ENCODE data around the gene COPB1. TPM values are rescaled to one million over a fixed set of nuclear protein-coding genes. Genes with fewer than 3 reads are reported as not detected.

COPB1 gene
- total RNA-seq, 1 experiment from 2014 or later, result 94.6 TPM

- TF ChIP-seq CTCF (conservative IDR thresholded peaks at IDR 0.05; ENCODE audit: low read depth, low read length), result no peak
- no TSS peak for BruUV-seq (replicated peaks)
These were observed 77.4 kb downstream of the COPB1 start for GRCh38 chr11:14422052-14422813.

GRCh38 chr11:14420223-14420622 is 79.4 kb downstream of the COPB1 start:
- ChIA-PET POLR2A (ENCODE audit: low non-redundant PET) (no interaction called here), CTCF (no interaction called here)
- no peak for DNase-seq (ENCODE audit: low spot score)
- Histone ChIP-seq H3K4me3 (ENCODE audit: low read depth, low read length, poor library complexity, severe bottlenecking) (no peak overlapping the region), H3K4me1 (ENCODE audit: insufficient read depth, low read length, poor library complexity, severe bottlenecking) (peaks cover 14% of the 10 kb centered on the region), H3K27me3 (replicated peaks; ENCODE audit: insufficient read depth, low read depth, low read length, poor library complexity) (no peaks in the 10 kb centered on the region), H3K36me3 (ENCODE audit: insufficient read depth, low read length, poor library complexity, severe bottlenecking) (no peaks in the 10 kb centered on the region), H3K27ac (ENCODE audit: low read depth, low read length, poor library complexity, severe bottlenecking) (no peak overlapping the region), H3K9me3 (ENCODE audit: low read depth, low read length, poor library complexity, severe bottlenecking) (no peaks in the 10 kb centered on the region)
- TF ChIP-seq CTCF (conservative IDR thresholded peaks at IDR 0.05; ENCODE audit: low read depth, low read length) (no peak), EZH2 (IDR thresholded peaks at IDR 0.05; ENCODE audit: borderline replicate concordance, low read depth, low read length, poor library complexity, severe bottlenecking) (no peak)
- no TSS peak for BruUV-seq (replicated peaks)
- intact Hi-C loops (cut with micrococcal nuclease; ENCODE audit: unreplicated experiment), result no loop called here

More at GRCh38 chr11:14422052-14422813, 77.4 kb downstream of the COPB1 start:
- ChIA-PET POLR2A (ENCODE audit: low non-redundant PET) (interaction anchor here (0.6 kb wide), 1 partner anchor 34 kb away, joined by 12 read pairs; no protein-coding TSS in a partner anchor), CTCF (interaction anchor here (0.5 to 1.1 kb wide), 4 partner anchors 33 to 205 kb away, joined by 3 read pairs; no protein-coding TSS in a partner anchor)
- intact Hi-C loops (cut with micrococcal nuclease; ENCODE audit: unreplicated experiment), result no loop called here
- no peaks in the 10 kb centered on the region for H3K27me3 ChIP-seq (replicated peaks; ENCODE audit: insufficient read depth, low read depth, low read length, poor library complexity)
- H3K27ac ChIP-seq (ENCODE audit: low read depth, low read length, poor library complexity, severe bottlenecking), result no peak overlapping the region
- DNase-seq (ENCODE audit: low spot score), result peak; percentile 90
- H3K9me3 ChIP-seq (ENCODE audit: low read depth, low read length, poor library complexity, severe bottlenecking), result no peaks in the 10 kb centered on the region
- H3K4me3 ChIP-seq (ENCODE audit: low read depth, low read length, poor library complexity, severe bottlenecking), result no peak overlapping the region
- H3K4me1 ChIP-seq (ENCODE audit: insufficient read depth, low read length, poor library complexity, severe bottlenecking), result peaks cover 14% of the 10 kb centered on the region
- no peaks in the 10 kb centered on the region for H3K36me3 ChIP-seq (ENCODE audit: insufficient read depth, low read length, poor library complexity, severe bottlenecking)

- H3K36me3 ChIP-seq (ENCODE audit: insufficient read depth, low read length, poor library complexity, severe bottlenecking), result no peaks in the 10 kb centered on the region
- no peak overlapping the region for H3K27ac ChIP-seq (ENCODE audit: low read depth, low read length, poor library complexity, severe bottlenecking)
- H3K9me3 ChIP-seq (ENCODE audit: low read depth, low read length, poor library complexity, severe bottlenecking), result no peaks in the 10 kb centered on the region
- no peak overlapping the region for H3K4me3 ChIP-seq (ENCODE audit: low read depth, low read length, poor library complexity, severe bottlenecking)
- BruUV-seq (replicated peaks), result no TSS peak
- TF ChIP-seq EZH2 (IDR thresholded peaks at IDR 0.05; ENCODE audit: borderline replicate concordance, low read depth, low read length, poor library complexity, severe bottlenecking) (no peak), CTCF (conservative IDR thresholded peaks at IDR 0.05; ENCODE audit: low read depth, low read length) (peak; percentile 64)
- ChIA-PET POLR2A (ENCODE audit: low non-redundant PET) (no interaction called here), CTCF (interaction anchor here (0.5 to 1.6 kb wide), 6 partner anchors 15 to 1034 kb away, joined by 3 to 14 read pairs (median 3); no protein-coding TSS in a partner anchor)
- peaks cover 14% of the 10 kb centered on the region for H3K4me1 ChIP-seq (ENCODE audit: insufficient read depth, low read length, poor library complexity, severe bottlenecking)
- peak; percentile 59 for DNase-seq (ENCODE audit: low spot score)
- H3K27me3 ChIP-seq (replicated peaks; ENCODE audit: insufficient read depth, low read depth, low read length, poor library complexity), result no peaks in the 10 kb centered on the region
- intact Hi-C loops (cut with micrococcal nuclease; ENCODE audit: unreplicated experiment), result loop anchor here (2.0 kb wide), 1 partner anchor 118 kb away; no protein-coding TSS in a partner anchor
These were observed 80.7 kb downstream of the COPB1 start for GRCh38 chr11:14418801-14419417.
